Pancreas (tissue), 10 donors: Measurements from ENCODE around the gene GRIK3. TPM values are rescaled to one million over a fixed set of nuclear protein-coding genes. Genes with fewer than 3 reads are reported as not detected.

Experiments used
- ATAC-seq, 4 donors: fragments of 200-7000 bp; cut with Tn5 transposase; one replicate each; pipeline versions ENCODE4 v1.8.0 to v1.9.1; 2020; ENCODE audit warnings: mild to moderate bottlenecking in 4 of 4, moderate library complexity in 4 of 4
- DNase-seq, 6 donors: peaks; one replicate each; pipeline ENCODE4 v3.0.0-alpha.2; 2020
- FAIRE-seq: peaks from 2 replicates; lab custom pipeline; 2012; peaks lifted over from hg19 to GRCh38; lab: Jason Lieb, UNC
- H3K27ac ChIP-seq, 4 donors: fragments of 200-600 bp; sonication (generic); 1 replicate in 3 of 4; 2 replicates in 1 of 4; pipeline versions ENCODE4 v1.5.0 to v1.8.0; 2020
- H3K27me3 ChIP-seq, 4 donors: fragments of 200-600 bp; one replicate each; pipeline ENCODE4 v1.8.0; 2021
- H3K36me3 ChIP-seq, 3 donors: fragments of 200-600 bp; sonication (generic) in 1 of 3; one replicate each; pipeline versions ENCODE4 v1.5.0 to v1.8.0; 2020 to 2021
- H3K4me1 ChIP-seq, 3 donors: fragments of 200-600 bp; one replicate each; pipeline ENCODE4 v1.8.0; 2021
- H3K4me3 ChIP-seq, 4 donors: fragments of 200-600 bp; sonication (generic) in 2 of 4; one replicate each; pipeline versions ENCODE4 v1.5.0 to v1.8.0; 2020 to 2021
- H3K9me3 ChIP-seq, 4 donors: fragments of 200-600 bp; one replicate each; pipeline ENCODE4 v1.8.0; 2021
- CTCF ChIP-seq, 4 donors: fragments of 200-600 bp; sonication (generic) in 3 of 4; IDR thresholded peaks; one replicate each; pipeline versions ENCODE4 v1.5.0 to v1.8.0; 2021; ENCODE audit warnings: antibody characterized with exemption in 4 of 4
- WGBS, 2 donors: extraction: QIAGEN DNeasy Blood & Tissue Kit; methylation state at CpG; one replicate each; pipeline ENCODE4 v1.1.7; 2013; 5-methylcytosine and 5-hydroxymethylcytosine counted together
- intact Hi-C, 3 donors: fragments of 100-400 bp; cut with DNase I; formaldehyde crosslinking; loops; one replicate each; pipeline versions ENCODE4 v1.11.1 to v1.14.2; 2022
- polyA plus RNA-seq, 2 donors: library from polyadenylated mRNA; stranded (reverse); fragments of 200-250 nt; gene quantifications; one replicate each; pipeline ENCODE4 v1.2.3, GENCODE V29; 2013
- total RNA-seq, 6 donors: library from RNA; stranded (reverse); fragmentation: NEBNext Ultra II Directional in 4 of 6; extraction: Animal tissue kit (Norgen Biotek cat#: 25700) in 4 of 6; gene quantifications; one replicate each; pipeline versions ENCODE4 v1.2.1 to v1.2.4, GENCODE V29; 2021 to 2023
- donor health status: healthy with polysubstance abuse.
- donor health status: DM: no; HTN: no; CAD: no; lungs with moderate emphysema.
- donor health status: DM: no; HTN: no; CAD: no.
- donor health status: control.
- donor health status: control.
- donor health status: Bipolar disorder and iron deficiency.
- donor health status: DM: yes; HTN: yes; CAD: no.
- donor health status: DM: no; HTN: no; CAD: no.
- donor health status: DM: no; HTN: no; CAD: no.
- donor health status: DM: yes; HTN: yes; CAD: no.

The GRIK3 gene
- total and polyA plus RNA-seq, 8 donors, result 0.08 to 0.47 (median 0.23) TPM

DNA sequence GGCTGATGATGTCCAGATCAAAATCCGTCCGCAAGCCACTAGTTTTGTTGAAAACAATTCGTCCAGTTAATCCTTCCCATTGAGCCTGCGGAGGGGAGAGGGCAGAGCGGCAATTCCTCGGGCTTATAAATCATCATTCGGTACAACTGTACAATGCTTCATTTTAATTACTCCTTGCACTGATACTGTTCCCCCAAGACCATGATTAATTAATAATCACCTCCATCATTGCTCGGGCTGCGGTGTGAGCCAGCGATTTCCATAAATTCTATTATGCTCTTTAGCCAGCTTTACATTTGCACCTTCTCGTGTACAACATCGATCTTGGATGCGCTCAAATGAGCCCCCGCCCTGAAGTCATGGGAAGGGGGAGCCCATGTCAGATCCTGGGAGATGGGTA, 180.7 kb downstream of the GRIK3 start:
- H3K27me3 ChIP-seq, result no peaks in the 10 kb centered on the region
- H3K4me1 ChIP-seq, result no peaks in the 10 kb centered on the region
- no peaks in the 10 kb centered on the region for H3K9me3 ChIP-seq
- 74 to 84% methylated on average over 14 of the region's 14 CpGs for WGBS, 2 donors
- DNase-seq (no peak), FAIRE-seq (no peak), ATAC-seq (no peak)
- H3K36me3 ChIP-seq, result no peaks in the 10 kb centered on the region
- H3K27ac ChIP-seq, result no peak overlapping the region
- no peak overlapping the region for H3K4me3 ChIP-seq
- intact Hi-C loops, result no loop called here
- TF ChIP-seq CTCF (IDR thresholded peaks at IDR 0.05), result no peak

DNA sequence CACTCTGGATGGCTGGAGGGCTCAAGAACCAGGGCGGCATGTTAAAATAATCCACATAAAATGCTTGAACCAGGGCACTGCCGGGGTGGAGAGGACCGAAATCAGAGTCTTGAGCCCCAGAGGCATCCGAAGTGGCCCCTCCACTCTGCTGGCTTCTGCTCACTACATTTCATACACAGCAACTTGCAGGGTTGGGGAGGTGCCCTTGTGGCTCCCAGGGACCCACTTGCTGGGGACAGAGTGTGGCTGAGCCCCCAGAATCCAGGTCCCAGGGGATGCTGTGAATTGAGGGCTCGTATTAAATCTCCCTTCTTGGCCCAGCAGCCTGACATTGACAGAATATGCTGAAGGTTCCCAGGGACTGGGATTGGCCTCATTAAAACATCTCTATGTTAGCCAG, 181.7 kb downstream of the GRIK3 start:
- Histone ChIP-seq H3K27me3 (no peaks in the 10 kb centered on the region), H3K4me1 (no peaks in the 10 kb centered on the region), H3K4me3 (no peak overlapping the region), H3K36me3 (no peaks in the 10 kb centered on the region), H3K27ac (no peak overlapping the region), H3K9me3 (no peaks in the 10 kb centered on the region)
- TF ChIP-seq CTCF (IDR thresholded peaks at IDR 0.05), result no peak
- no peak for DNase-seq
- ATAC-seq, result no peak
- WGBS, 2 donors, result 64 to 67% methylated on average over 5 of the region's 5 CpGs
- FAIRE-seq, result no peak
- intact Hi-C loops, result no loop called here

DNA sequence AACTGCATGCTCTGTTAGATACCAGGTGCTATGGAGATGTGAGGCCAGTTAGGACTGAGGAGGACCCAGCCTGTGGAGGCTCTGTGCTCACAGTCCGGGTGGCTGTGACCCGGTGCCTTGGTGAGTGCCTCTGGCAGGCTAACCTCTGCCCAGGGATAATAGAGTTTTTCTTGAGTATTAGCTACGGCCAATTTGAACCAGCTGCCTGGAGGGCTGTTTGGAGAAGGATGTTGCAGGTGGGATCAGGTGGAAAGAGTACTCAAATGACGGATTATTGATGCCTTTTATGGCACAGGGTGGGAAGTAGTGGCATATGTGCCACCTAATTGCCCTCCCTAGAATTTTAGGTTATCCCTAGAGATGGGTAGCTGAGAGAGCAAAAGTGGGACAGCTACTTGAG, 182.7 kb downstream of the GRIK3 start:
- H3K36me3 ChIP-seq, result no peaks in the 10 kb centered on the region
- ATAC-seq (no peak), DNase-seq (no peak), FAIRE-seq (no peak)
- intact Hi-C loops, result no loop called here
- WGBS, 2 donors, result 54 to 61% methylated on average over 4 of the region's 4 CpGs
- no peak overlapping the region for H3K4me3 ChIP-seq
- H3K4me1 ChIP-seq, result no peaks in the 10 kb centered on the region
- TF ChIP-seq CTCF (IDR thresholded peaks at IDR 0.05), result no peak
- no peak overlapping the region for H3K27ac ChIP-seq
- no peaks in the 10 kb centered on the region for H3K9me3 ChIP-seq
- H3K27me3 ChIP-seq, result no peaks in the 10 kb centered on the region

DNA sequence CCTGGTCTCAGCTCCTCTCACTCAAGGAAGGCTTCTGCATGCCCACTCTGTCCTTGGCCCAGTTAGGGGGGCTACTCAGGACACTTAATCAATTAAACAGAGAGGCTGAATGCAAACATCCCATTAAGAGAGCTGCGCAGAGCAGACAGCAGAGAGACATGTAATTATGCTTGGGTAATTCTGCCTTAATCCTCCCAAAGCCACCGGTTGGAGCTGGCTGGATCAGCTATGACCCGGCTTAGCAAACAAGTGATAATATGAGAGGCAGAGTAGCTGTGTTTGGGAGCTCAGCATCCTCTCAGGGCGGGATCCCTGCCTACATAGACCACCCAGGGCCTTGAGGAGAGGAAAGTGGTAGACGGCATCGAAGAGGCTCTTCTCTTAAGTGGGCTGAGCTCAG, 183.2 kb downstream of the GRIK3 start:
- WGBS, 2 donors, result 34 to 40% methylated on average over 6 of the region's 6 CpGs
- intact Hi-C loops, result no loop called here
- FAIRE-seq, result no peak

DNA sequence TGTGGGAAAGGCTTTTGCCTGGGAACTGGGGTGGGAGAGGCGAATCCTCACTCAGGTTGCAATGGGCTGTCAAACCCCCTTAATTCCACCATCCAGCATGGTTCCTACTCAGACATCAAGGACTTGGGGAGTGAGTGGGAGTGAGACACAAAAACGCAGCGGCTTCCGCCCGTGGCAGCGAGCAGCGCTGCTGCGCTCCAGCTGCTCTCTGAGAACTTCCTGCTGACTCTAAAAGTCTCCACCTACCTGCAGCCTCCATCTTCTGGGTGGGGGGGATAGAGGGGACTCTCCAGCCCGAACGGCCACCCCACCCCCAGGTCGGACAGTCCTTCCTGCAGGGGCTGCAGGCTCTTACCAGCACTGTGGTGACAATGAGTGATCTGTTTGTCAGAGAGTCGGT, 184.4 kb downstream of the GRIK3 start:
- intact Hi-C loops, result no loop called here
- no peaks in the 10 kb centered on the region for H3K27me3 ChIP-seq
- H3K9me3 ChIP-seq, result no peaks in the 10 kb centered on the region
- no peak for TF ChIP-seq CTCF (IDR thresholded peaks at IDR 0.05)
- H3K27ac ChIP-seq, result no peak overlapping the region
- no peak for FAIRE-seq
- H3K36me3 ChIP-seq, result no peaks in the 10 kb centered on the region
- no peaks in the 10 kb centered on the region for H3K4me1 ChIP-seq
- H3K4me3 ChIP-seq, result no peak overlapping the region
- 59 to 64% methylated on average over 12 of the region's 12 CpGs for WGBS, 2 donors
- peak in 1 of 6 donors; percentile 16 for DNase-seq
- no peak for ATAC-seq

More for the DNA sequence above, 183.2 kb downstream of the GRIK3 start:
- no peaks in the 10 kb centered on the region for H3K36me3 ChIP-seq
- DNase-seq (no peak), ATAC-seq (no peak)
- no peak overlapping the region for H3K4me3 ChIP-seq
- no peak overlapping the region for H3K27ac ChIP-seq
- no peaks in the 10 kb centered on the region for H3K27me3 ChIP-seq
- H3K9me3 ChIP-seq, result no peaks in the 10 kb centered on the region
- no peak for TF ChIP-seq CTCF (IDR thresholded peaks at IDR 0.05)
- no peaks in the 10 kb centered on the region for H3K4me1 ChIP-seq
